HG02973 (cell line): ENCODE data around the gene MRPL11.
"Not testable (repeated sequence)": the region's sequence is repeated elsewhere in the genome, so short reads cannot be mapped to it uniquely, and the experiment has no call there.

Experiments used
- ATAC-seq: cut with Tn5 transposase; IDR thresholded peaks from one replicate; pipeline ENCODE4 v1.9.1; 2021; ENCODE audit warnings: moderate library complexity; ENCODE audit not compliant: unreplicated experiment

Gene MRPL11

DNA sequence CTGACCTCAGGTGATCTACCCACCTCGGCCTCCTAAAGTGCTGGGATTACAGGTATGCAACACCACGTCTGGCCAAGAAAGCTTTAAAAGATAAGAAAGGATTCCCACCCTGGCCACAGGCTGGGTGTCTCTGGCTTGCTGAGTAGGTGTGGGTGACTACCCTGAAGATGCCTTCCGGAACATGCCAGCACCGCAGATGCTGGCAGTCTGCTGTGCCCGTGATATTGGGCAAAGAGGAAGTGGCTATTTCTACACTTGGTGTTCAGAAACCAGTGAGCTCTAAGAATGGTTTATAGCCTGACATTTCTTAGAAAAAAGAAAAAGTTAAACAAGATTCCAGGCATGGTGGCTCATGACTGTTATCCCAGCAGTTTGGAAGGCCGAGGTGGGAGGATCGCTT lies 6.1 kb downstream of the MRPL11 start:
- no peak for ATAC-seq

DNA sequence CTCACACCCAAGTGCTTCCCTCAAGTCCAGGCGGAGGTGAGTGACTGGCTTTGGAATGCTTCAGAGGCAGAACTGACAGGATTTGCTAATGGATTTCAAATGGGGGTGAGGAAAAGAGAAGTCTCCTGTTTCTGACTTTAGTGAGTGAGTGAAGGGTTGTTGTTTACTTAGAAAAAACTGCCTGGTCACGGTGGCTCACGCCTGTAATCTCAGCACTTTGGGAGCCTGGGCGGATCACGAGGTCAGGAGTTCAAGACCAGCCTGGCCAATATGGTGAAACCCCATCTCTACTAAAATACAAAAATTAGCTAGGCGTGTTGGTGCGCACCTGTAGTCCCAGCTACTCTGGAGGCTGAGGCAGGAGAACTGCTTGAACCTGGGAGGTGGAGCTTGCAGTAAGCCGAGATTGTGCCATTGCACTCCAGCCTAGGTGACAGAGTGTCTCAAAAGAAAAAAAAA lies 6.7 kb downstream of the MRPL11 start:
- not testable (repeated sequence) for ATAC-seq

DNA sequence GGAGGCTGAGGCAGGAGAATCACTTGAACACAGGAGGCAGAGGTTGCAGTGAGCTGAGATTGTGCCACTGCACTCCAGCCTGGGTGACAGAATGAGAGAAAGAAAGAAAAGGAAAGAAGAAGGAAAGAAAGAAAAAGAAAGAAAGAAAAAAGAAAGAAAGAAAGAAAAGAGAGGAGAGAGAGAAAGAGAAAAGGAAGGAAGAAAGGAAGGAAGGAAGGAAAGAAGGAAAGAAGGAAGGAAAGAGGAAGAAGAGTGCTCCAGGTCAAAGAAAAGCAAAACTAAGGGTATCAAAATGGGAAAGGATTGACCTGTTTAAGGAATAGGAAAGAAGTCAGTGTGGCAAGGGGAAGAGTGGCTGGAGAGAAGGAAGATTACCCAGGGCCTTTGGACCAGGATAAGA lies 7.4 kb downstream of the MRPL11 start:
- not testable (repeated sequence) for ATAC-seq

DNA sequence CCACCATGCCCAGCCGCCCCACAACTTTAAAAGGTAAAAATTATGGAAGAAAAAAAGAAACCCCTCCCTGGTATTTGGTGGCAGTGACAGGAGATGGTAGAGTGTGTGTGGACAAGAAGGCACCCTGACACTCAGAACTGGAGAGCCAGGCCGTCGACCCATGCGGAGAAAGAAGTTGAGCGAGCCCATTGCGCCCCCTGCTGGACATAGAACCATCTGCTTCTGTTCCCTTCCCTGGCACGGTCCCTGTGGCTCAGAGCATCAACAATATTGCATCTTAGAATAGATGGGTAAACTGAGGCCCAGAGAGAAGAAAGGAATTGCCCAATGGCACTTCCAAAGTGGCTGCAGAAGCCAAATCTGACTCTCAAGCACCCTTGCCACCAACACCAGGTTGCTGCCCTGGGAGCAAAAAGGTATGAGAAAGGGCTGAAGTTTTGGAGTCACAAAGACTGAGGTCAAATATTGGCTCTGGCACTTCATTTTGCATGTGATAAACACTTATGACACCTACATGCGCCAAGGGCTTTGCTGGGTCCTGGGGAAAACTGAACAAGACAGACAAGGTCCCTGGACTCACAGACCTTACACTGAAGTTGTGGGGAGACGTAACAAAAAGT lies 8.6 kb downstream of the MRPL11 start:
- ATAC-seq, result no peak

DNA sequence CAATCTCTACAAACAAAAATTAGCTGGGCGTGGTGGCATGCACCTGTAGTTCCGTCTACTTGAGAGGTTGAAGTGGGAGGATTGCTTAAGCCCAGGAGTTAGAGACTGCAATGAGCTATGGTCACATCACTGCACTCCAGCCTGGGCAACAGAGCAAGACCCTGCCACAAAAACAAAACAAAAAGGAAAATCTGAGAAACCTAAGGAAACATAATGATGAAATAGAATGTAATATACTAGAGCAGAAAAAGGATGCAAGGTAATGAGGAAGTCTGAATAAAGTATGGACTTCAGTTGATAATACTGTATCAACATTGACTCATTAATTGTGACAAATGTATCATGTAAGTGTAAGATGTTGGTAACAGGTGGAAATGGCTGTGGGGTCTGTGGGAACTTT lies 9.7 kb downstream of the MRPL11 start:
- no peak for ATAC-seq

DNA sequence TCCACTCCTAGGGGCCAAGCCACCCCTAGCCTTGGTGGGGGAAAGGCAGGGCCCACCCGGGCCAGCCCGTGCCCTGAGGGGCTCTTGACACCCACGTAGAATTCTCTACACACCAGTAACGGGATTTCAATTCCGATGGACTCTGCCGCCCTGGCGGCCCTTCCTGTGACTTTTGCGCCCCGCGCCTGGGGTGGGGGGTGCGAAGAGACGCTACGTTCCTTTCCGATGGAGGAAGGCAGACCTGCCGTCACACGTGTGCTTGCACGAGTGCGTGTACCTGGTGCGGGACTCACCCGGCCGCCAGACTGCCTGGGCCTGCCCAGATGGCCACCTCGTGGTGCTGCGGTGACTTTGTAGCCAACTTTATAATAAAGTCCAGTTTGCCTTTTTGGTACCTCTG lies 12.3 kb downstream of the MRPL11 start:
- ATAC-seq, result no peak

DNA sequence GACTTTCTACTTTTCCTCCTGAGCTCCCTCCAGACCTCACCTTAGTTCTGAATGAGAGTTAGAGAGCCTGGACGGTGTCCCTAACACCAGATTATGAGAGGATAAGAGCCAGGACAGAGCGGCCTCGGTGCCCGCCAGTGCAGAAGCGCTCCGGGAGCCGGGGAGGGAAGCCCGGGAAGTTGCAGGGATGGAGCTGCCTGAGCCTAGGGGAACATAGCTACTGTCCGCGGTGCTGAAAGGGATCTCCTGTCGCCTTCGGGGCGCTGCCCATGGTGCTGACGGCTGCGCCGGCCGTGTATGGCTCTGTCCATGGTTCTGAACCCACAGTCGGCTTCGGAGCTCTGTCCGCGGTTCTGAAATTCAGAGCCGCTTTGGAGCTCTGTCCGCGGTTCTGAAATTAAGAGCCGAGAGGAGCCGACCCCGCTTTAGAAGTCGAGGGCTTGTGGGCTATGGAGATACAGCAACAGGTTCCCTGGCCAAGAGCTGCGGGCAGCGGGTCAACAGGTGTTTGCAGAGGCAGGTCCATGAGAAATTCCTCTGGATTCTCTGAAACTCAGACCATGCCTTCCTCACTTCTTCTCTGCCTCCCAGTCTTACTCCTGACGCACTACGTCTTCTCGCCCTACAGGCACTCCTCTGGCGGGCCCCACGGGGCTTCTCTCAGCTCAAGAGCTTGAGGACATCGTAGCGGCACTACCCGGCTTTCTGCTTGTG lies 17.0 kb downstream of the MRPL11 start:
- no peak for ATAC-seq

DNA sequence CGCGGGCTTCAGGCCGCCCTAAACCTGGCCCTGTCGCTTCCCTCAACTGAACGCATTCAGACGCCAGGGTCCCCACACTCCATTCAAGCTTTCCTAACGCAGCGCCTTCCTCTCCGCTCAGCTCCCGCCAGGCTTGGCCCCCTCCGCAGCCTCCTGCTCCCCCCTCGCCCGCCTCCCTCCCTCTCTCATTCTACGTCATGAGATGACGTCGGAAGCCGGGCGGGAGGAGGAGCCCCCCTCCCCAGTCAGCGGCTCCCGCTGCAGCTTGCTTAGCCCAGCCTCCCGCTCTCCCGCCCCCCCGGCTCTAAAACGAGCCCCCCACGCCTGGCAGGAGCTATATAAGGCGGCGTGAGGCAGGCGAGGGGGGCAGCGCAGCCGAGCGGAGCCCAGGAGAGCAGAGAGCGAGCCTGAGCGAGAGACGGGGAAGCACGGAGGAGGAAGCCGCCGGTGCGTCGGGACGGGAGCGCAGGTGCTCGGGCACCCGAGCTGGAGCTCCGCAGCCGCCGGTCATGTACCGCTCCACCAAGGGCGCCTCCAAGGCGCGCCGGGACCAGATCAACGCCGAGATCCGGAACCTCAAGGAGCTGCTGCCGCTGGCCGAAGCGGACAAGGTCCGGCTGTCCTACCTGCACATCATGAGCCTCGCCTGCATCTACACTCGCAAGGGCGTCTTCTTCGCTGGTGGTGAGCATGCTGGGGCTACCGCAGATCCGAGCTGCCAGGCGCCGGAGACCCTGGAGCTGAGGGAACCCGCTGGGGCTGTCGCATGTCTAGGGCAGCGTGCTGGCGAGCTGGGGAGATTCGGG lies 17.8 kb downstream of the MRPL11 start, which contains the start of gene NPAS4:
Gene NPAS4 (plus strand): TSS at position 365 of the 806 bp plus-strand sequence. CDS start 145 bp downstream, at position 510.
- no peak for ATAC-seq

DNA sequence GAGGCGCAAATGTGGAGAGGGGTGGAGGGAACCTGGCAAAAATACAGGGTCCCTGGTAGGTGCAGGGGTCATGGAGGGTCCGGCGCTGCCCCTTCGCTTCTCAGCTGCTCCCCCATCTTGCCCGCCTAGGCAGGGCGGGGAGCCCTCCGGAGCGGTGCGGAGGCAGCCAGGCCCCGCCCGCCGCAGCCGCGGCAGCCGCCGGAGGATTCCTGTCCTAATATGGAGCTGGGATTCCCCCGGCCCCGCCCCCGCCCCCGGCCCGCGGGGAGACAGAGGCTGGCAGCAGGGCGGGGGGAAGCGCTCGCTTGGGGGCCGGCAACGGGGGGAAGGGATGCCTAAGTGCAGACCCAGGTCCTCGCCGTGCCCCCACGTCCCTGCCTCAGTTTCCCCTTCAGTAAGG lies 18.8 kb downstream of the MRPL11 start:
- no peak for ATAC-seq

DNA sequence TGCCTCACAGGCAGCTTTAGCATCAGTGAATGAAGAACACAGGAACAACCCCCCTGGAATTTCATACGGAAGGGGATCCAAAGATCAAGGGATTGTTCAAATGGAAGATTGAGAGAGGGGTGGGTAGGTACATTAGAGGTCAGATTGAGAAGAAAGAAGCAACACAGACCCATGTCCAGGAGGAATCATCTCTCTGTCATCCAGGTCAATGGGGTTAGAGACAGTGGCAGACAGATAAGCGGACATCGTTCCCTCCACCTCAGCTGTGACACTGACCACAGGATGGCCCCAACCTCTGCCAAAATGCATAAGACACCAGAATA lies 19.7 kb downstream of the MRPL11 start:
- no peak for ATAC-seq

DNA sequence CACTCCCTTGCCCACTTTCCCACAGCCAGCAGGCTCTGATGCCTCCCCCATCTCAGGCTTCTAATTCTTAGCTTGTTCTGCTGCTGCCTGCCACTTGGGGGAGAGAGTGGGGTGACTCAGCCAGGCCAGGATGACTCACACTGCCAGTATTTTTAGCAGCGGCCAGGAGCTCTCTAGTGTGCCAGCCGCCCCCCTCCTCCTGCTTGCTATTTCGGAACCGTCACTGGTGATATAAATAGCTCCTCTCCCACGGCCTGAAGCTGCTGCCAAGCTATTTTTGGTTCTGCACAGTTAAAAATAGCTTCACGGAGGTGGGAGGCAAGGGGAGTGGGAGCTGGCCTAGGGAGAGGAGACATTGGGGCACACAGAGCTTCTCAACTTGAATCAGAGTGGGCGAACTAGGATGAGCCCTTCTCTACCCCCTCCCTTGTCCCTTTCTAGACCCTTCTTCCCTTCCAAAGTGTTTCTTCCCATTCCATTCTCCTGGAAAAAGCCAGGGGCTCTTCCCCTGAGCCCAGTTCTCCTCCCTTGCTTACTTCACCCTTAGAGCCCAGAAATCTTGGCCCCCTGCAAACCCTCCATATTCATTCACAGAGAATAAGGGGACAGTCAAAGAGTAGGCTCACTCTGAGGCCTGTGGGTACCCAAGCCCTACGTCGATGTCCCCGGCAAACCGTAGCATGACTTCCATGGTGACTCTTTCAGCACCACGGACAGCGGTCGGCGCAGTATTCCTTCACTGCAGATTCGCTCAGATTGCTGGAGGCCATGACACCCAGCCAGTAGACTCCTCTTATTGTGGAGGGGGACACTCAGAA lies 20.3 kb downstream of the MRPL11 start:
- ATAC-seq, result no peak

DNA sequence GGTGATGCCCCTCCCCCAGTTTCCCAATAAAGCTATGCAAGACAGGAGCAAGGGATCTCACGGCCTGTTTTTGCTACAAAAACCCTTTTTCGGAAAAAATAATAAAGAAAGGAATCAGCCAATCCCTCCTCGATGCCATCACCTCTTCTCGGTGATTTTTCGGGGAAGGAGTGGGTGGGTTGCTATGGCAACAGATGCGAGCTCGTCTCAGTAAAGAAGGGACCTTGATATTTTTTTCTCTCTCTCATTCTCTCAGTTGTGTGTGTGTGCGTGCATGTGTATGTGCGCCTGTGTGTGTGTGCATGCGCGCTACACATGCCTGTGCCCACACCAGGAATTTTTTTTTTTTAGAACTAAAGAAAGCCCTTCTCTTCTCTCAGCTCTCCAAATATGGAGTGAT lies 21.6 kb downstream of the MRPL11 start:
- ATAC-seq, result no peak

DNA sequence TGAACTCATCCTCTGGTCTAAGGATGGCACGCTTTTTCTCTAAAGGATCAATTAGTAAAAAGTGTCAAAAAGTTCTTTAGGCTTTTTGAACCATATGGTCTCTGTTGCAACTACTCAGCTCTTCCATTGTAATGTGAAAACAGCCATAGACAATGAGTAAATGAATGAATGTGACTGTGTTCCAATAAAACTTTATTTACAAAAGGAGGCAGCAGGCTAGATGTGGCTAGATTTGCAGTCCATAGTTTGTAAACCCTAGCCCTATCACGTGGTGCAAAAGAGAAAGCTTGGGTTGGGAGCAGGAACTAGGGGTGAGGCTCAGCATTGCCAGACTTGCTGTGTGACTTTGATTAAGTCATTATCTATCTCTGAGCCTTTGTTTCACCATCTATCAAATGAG lies 23.2 kb downstream of the MRPL11 start:
- ATAC-seq, result no peak

DNA sequence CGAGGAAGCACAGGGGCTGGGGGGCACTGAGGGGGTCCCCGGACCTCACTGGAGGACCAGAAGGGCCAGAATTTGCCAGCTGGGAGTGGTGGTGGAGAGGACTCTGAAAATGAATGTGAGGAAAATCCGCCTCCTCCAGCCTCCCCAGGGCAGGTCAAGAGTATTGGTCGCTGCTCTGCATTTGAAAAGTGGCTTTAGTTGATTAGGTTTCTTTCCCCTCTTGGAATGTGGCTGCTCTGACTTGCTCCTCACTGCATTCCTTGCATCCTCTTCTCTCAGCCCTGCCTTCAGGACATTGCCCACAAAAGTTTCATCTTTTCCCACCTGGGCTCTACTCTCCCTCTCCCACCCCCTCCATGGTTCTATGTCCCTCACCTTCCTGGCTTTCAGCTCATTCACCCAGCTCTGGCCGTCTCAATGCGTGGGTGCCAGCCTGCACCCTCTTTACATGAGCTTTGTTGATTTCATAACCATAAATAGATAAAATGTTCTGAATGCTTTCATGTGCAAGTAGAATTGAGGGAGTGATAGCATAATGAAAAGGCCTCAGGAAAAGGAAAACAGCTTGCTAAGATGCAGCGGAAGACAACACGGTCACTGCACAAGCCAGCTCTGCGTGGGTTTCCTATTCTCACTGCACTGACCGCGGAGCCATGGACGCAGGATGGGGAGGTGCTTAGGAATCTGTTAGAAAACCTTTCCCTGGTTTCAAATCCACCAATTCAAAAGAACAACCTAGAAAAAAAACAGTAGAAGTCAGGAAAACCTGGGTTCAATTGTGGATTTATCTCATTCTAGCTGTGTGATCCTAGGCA lies 24.3 kb downstream of the MRPL11 start:
- no peak for ATAC-seq

DNA sequence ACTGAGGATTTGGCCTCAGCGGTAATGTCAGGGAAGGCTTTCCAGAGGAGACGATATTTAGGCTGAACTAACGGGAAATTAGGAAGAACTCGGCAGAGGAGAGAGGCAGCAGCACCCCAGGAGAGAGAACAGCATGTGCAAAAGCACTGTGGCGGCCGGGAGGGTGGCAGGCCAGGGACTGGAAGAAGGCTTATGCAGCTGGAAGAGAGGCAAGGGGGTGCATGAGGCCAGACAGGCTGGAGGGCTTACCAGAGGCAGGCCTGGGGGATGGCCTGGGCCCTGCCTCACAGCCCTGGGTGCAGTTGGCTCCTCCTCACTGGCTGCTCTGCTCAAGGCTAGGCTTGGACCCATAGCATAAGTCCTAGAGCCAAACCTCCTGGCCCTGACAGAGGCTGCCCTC lies 25.5 kb downstream of the MRPL11 start:
- ATAC-seq, result no peak

DNA sequence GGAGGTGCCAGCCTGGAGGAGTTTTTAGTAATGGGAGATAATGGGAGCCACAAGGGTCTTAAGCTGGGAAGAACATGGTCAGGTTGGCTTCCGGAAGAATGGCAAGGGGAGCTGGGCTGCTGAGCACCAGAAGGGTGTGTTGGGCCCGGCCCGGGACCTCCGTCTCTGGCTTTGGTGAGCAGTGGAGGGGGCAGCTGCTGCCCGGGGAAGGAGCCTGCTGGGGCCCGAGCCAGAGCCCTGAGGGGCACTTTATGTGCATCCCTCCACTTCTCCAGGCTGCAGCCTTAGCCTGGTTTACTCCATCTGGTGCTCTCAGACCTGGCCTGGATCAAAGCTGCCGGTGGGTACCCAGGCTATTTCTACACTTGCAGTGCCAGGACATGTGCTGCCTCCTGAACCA lies 26.5 kb downstream of the MRPL11 start:
- ATAC-seq, result no peak

DNA sequence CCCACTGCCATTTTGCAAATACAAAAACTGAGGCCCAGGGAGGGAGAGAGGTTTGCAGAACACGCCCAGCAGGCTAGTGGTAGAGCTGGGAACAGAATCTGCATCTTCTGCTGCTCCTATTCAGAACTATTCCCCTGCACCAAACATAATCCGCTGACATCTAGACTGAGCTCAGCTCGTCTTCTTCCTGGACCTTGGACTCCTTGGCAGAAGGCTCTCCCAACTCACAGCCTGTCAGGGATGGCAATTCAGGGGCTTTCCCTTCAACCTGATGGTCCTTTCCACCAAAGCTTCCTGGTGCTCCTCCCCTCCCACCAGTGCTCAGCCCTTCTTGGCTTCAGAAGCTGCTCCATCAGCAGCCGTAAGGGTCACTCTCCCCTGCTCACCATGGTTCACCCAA lies 27.3 kb downstream of the MRPL11 start:
- ATAC-seq, result no peak

DNA sequence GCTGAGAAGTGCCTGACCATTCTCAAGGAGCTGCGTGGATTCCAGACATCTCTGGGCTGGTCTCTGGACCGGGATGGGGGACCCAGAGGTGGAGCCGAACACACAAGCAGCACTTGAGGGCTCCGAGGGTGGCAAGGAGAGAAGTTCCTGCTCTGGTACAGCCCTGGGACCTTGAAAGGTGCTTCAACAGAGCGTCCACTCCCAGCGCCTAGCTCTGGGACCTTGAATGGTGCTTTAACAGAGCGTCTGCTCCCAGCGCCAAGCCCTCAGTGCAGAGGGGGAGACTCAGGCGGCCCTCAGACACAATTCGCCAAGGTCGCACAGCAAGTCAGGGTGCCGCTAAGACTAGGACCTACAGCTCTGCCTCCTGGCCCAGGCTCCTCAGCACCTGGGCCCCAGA lies 28.5 kb downstream of the MRPL11 start:
- ATAC-seq, result no peak

DNA sequence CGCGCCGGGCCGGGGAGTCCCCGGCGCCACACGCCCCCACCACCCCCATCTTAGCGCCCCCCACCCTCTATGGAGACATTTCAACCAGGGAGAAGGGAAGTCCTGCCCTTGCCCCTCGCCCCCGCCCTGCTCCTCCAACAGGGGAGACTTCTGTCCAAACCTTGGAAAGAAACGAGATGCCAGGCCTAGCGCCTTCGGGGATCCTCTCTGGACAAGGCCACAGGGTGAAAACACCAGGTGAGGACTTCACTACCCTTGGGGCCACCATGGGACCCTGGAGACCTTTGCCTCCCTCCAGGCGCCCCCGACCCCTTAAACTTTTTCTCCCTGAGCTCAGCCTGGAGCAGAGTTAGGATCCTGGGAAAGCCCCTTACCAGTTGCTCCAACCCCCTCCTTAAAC lies 29.4 kb downstream of the MRPL11 start:
- ATAC-seq, result no peak

DNA sequence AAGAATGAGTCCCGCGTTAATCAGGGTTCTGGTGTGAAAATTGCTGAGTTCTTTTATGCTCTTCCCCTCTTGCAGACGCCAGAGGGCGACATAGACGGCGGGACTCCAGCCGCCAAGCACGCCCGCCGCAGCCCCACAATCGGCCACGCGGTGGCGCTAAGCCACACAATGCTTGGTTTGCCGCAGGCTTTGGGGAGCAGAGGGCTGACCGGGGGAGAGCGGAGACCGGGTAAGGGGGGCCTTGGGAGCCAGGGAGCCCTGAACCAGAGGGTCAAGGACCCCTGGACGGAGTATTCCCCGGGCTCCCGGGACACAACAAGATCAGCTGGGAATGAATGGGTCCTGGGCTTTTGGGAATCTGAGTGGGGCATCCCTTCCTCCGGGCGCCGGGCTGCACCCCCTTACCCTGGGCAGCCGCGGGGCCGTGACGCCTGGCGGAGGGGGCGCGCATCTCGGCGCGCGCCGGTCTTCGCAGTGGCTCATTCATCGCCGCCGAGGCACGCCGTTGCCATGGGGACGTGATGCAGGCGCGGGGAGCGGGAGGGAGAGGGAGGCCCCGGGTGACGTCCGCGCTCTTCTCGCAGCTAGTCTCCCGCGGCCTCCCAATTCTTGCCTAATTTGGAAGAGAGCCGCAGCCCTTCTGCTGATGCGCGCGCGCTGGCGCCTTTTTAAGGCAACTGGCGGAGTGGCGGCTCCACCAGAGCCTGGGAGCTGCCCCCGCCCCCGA lies 30.0 kb downstream of the MRPL11 start:
- ATAC-seq, result peak; percentile 61
